ENCODE data around the gene MEIKIN.

DNA sequence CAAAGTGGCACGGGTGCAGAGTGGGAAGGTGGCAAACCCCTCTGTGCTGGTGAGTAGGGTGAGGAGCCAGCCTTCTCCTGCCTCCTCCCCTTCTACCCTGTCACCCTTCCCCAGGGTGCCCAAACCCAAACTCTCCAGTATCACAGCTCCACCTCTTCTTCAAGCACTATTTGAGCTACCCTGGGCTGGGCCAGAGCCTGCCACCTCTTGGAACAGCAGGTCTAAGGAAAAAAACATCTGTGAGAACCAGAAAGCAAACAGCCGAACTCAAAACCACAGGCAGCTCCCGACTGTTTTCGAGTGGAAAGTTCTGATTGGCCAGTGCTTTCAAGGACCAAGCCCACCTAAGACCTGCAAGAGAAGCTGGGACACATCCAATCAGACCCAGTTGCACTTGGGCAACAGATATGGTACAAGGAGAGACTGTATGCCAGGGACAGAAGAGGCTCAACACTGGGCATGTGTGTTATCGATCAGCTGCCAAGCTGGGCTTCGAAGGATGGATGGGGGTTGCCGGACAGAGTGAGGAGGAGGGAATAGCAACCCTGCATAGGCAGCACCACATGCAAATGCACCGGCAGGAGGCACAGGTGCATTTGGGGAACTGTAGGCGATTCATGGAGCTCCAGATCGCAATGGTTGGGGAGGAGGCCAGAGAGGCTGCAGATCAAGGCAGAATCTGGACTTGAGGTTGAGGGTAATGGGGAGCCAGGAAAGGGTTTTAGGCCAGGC, 46.3 kb upstream of the MEIKIN start:
- no peak for TF ChIP-seq HDAC6 (IDR thresholded peaks at IDR 0.05; ENCODE audit: low read depth, low read length)
- TF ChIP-seq, protein P1, sequence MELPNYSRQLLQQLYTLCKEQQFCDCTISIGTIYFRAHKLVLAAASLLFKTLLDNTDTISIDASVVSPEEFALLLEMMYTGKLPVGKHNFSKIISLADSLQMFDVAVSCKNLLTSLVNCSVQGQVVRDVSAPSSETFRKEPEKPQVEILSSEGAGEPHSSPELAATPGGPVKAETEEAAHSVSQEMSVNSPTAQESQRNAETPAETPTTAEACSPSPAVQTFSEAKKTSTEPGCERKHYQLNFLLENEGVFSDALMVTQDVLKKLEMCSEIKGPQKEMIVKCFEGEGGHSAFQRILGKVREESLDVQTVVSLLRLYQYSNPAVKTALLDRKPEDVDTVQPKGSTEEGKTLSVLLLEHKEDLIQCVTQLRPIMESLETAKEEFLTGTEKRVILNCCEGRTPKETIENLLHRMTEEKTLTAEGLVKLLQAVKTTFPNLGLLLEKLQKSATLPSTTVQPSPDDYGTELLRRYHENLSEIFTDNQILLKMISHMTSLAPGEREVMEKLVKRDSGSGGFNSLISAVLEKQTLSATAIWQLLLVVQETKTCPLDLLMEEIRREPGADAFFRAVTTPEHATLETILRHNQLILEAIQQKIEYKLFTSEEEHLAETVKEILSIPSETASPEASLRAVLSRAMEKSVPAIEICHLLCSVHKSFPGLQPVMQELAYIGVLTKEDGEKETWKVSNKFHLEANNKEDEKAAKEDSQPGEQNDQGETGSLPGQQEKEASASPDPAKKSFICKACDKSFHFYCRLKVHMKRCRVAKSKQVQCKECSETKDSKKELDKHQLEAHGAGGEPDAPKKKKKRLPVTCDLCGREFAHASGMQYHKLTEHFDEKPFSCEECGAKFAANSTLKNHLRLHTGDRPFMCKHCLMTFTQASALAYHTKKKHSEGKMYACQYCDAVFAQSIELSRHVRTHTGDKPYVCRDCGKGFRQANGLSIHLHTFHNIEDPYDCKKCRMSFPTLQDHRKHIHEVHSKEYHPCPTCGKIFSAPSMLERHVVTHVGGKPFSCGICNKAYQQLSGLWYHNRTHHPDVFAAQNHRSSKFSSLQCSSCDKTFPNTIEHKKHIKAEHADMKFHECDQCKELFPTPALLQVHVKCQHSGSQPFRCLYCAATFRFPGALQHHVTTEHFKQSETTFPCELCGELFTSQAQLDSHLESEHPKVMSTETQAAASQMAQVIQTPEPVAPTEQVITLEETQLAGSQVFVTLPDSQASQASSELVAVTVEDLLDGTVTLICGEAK (IDR thresholded peaks at IDR 0.05) = no peak
- TF ChIP-seq, protein P1 (CRISPR knock-in tag; IDR thresholded peaks at IDR 0.05) = no peak
- TF ChIP-seq RXRA (CRISPR knock-in tag; IDR thresholded peaks at IDR 0.05) = no peak
- TF ChIP-seq, protein P2, sequence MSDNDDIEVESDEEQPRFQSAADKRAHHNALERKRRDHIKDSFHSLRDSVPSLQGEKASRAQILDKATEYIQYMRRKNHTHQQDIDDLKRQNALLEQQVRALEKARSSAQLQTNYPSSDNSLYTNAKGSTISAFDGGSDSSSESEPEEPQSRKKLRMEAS (IDR thresholded peaks at IDR 0.05) = no peak
- no peak for TF ChIP-seq MIER3 (CRISPR knock-in tag; IDR thresholded peaks at IDR 0.05; ENCODE audit: borderline replicate concordance)
- TF ChIP-seq ZNF652 (CRISPR knock-in tag; IDR thresholded peaks at IDR 0.05; ENCODE audit: borderline replicate concordance, low read depth) = no peak
